Fibroblast of peridontal ligament (primary cell): ENCODE measurements around the gene RALGPS1.

Experiments
- DNase-seq: peaks from one replicate; pipeline ENCODE4 v3.0.0-alpha.2; 2010; ENCODE audit errors: extremely low read depth

The RALGPS1 gene

DNA sequence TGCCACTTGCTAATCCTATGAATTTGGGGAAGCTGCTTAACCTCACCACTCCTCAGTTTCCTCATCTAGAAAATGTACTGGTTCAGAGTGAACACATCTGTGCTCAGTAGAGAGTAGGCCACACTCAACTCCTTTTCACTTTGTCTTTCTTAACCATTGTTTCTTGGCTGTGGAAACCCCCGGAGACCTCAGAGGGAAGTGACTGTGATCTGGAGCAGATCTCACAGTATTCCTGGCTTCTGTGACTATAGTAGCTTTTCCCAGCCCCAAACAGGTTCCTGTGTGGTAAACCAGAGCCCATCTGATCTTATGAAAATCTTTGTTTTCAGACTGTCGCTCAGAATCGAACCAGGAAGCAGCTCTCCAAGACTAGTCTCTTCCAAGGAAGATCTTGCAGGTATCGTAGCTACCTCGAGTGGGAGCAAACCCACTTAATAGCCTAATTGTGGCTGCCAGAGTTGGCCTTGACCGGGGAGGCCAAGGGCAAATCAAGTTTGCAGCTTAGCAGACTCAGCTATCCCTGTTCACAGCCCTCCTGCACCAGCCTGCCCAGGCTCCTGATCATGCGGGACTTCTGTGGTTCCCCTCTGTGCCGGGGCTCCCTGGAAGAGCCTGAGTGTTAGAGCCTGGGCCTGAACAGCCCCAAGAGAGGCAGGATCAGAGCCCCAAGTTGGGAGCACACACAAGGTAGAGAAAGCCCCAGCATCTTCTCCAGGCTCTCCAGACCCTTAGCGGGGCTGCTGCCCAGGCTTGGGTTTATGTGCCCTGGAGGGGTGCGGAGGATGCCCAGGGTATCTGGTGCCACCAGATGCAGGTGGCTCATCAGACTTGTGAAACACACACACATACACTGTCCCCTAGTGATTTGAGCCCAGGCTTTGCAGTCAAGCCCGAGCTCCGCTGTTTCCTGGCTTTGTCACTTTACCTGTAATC lies 260.1 kb downstream of the RALGPS1 start:
- no peak for DNase-seq

- no peak for DNase-seq
Observed at GRCh38 chr9:127175319-127175715, 260.7 kb downstream of the RALGPS1 start.

- no peak for DNase-seq
Observed at GRCh38 chr9:127175764-127176163, 261.2 kb downstream of the RALGPS1 start.

DNA sequence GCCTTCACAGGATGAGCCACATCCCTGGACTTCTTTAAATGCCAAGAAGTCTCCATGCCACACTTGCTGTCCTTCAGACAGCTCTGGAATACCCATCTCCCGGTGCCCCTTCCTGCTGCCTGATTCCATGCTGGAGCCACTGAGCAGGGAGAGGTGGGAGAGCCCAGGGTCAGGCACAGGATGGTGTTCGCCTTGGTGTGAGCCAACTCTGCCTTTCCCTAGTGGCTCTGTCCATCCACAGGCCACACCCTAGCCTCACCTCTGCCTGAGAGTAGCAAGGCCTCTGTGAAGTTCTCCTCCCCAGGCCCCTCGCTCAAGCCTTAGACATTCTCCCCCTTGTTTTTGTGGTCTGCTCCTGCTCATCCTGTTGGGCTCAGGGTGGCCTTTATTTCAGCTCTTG lies 262.0 kb downstream of the RALGPS1 start:
- no peak for DNase-seq

GRCh38 chr9:127177231-127177630 lies 262.6 kb downstream of the RALGPS1 start:
- no peak for DNase-seq

- no peak for DNase-seq
Observed at GRCh38 chr9:127177665-127178265, 263.2 kb downstream of the RALGPS1 start.

- no peak for DNase-seq
Observed at GRCh38 chr9:127178686-127179632, 264.4 kb downstream of the RALGPS1 start.

GRCh38 chr9:127179633-127180441 lies 265.3 kb downstream of the RALGPS1 start:
- DNase-seq: no peak

GRCh38 chr9:127180457-127181314 lies 266.1 kb downstream of the RALGPS1 start:
- DNase-seq: no peak

DNA sequence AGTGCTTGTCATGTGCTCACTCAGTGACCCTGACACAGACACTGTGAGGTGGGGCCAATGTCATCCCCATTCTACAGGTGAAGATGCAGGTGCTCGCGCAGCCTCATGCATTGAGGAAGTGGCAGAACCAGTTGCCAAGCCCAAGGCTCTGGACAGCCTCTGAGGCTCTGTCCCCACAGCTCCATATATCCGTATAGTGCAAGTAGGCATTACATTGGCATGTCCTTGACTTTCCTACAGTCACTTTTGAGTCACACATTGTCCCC lies 266.7 kb downstream of the RALGPS1 start:
- no peak for DNase-seq

GRCh38 chr9:127181595-127182190 lies 267.1 kb downstream of the RALGPS1 start:
- no peak for DNase-seq

DNA sequence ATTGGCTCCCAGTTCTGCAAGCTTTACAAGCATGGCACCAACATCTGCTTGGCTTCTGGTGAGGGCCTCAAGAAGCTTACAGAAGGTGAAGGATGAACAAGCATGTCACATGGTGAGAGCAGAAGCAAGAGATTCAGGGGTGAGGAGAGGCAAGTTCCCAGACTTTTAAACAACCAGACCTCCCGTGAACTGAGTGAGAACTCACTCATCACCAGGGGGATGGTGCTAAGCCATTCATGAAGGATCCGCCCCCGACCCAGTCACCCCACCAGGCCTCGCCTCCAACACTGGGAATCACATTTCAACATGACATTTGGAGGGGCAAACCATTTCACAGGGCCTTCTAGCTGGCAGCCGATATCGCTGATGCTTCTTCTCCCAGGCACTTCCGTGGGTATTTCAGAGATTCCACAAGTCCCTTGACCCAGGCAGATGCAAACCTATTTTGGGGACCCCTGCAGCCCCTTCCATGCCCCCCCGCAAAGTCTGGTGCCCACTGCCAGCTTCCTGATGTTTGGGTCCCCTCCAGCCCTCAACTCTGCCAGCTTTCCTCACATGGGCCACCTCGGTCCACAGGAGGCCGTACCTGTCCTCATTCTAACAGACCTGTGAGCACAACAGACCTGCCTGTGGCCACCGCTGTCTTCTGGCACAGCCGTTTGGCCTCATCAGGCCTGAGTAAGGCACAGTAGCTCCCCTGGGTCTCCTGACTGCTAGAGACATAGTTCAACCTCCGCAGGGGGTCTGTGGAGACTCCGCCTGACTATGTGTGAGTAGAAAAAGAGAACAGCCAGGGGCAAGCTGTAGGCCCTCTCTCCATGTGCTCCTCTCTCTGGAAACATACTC lies 268.5 kb downstream of the RALGPS1 start:
- no peak for DNase-seq

GRCh38 chr9:127183814-127184582 lies 269.4 kb downstream of the RALGPS1 start:
- DNase-seq: peak; percentile 46

GRCh38 chr9:127184641-127185040 lies 270.1 kb downstream of the RALGPS1 start:
- no peak for DNase-seq

DNA sequence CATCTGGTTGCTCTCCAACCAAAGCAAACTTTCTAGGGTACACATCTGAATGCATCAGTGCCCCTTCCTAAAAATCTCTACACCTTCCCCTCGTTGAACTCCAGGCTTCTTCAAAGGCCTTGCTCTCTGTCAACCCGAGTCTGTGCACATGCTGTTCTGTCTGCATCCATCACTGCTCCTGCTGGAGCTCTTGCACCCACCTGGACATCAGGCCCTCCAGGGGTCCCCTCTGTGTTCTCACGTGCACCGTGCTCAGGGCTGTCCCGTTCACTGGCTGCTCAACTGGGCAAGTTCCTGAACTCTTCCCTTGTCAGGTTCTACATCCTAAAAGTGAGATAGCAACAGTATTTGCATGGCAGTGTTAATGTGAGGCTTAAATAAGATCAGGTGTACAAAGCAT lies 270.6 kb downstream of the RALGPS1 start:
- DNase-seq: no peak

- peak; percentile 99 for DNase-seq
Observed at GRCh38 chr9:127185931-127186781, 271.6 kb downstream of the RALGPS1 start.

DNA sequence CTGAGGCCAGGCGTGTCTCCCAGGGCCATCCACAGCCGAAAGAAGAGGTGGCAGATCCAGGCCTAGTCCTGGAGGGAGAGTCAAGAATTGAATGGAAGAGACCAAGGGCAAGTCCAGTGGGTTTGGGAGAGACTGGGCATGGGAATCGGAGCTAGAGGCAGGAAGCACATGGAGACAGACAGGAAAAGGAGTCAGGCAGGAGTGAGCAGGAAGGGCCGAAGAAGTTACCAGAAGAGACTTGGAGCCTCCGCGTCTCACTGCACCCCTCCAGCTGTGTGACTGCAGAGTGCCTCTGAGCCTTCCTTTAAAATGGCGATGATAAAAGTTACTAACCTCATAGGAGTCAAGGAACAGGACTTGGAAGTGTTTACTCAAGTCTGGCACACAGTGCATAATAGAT lies 272.2 kb downstream of the RALGPS1 start:
- no peak for DNase-seq
